T-helper 1 cell treated with Interleukin-12 subunit alpha and Interleukin-12 subunit beta and Interleukin-4 antibody, amounts not matched to agents 30 ng/mL and 1 ng/mL, for 36 hours (primary cell): Measurements from ENCODE around the gene PDE4A. TPM values are rescaled to one million over a fixed set of nuclear protein-coding genes. Genes with fewer than 3 reads are reported as not detected.

ENCODE experiments used
- intact Hi-C: fragments of 100-400 bp; cut with micrococcal nuclease; formaldehyde crosslinking; loops from one replicate; pipeline ENCODE4 v1.15.1; 2024
- total RNA-seq: library from RNA; stranded (reverse); gene quantifications from 2 replicates; pipeline ENCODE4 v1.2.3, GENCODE V29; 2022

The PDE4A gene
- total RNA-seq, 1 donor from 2014 or later: 61.9 TPM

- intact Hi-C loops: loop anchor here (1.0 to 5.0 kb wide), 6 partner anchors 23 to 368 kb away; partner anchors contain the start of genes CARM1, ILF3, KRI1 and PDE4A
Measured at GRCh38 chr19:10502524-10503001, 82.2 kb downstream of the PDE4A start.

- intact Hi-C loops: loop anchor here (2.0 to 5.0 kb wide), 3 partner anchors 81 to 368 kb away; partner anchors contain the start of genes CARM1, PDE4A and TMED1
Measured at GRCh38 chr19:10503002-10503789, 82.9 kb downstream of the PDE4A start, which contains the start of gene KEAP1. KEAP1 (minus strand) TSS chr19:10503356; CDS start chr19:10500033, 3,323 bp downstream.

GRCh38 chr19:10505583-10506229 lies 85.4 kb downstream of the PDE4A start:
- intact Hi-C loops: loop anchor here (1.0 to 2.0 kb wide), 5 partner anchors 38 to 194 kb away; partner anchors contain the start of genes ATG4D and CDC37

- intact Hi-C loops: no loop called here
Measured at GRCh38 chr19:10508036-10508435, 87.7 kb downstream of the PDE4A start.

GRCh38 chr19:10508707-10509106 lies 88.4 kb downstream of the PDE4A start:
- intact Hi-C loops: no loop called here

GRCh38 chr19:10510301-10510802 lies 90.0 kb downstream of the PDE4A start:
- intact Hi-C loops: no loop called here

GRCh38 chr19:10513223-10513622 lies 92.9 kb downstream of the PDE4A start:
- intact Hi-C loops: loop anchor here (2.0 kb wide), 1 partner anchor 222 kb away; no protein-coding TSS in a partner anchor

- intact Hi-C loops: no loop called here
Measured at GRCh38 chr19:10514211-10515145, 94.1 kb downstream of the PDE4A start.

GRCh38 chr19:10516064-10516385 lies 95.7 kb downstream of the PDE4A start:
- intact Hi-C loops: no loop called here

- intact Hi-C loops: no loop called here
Measured at GRCh38 chr19:10516671-10517286, 96.4 kb downstream of the PDE4A start.

GRCh38 chr19:10517361-10517759 lies 97.0 kb downstream of the PDE4A start, which contains the start of gene S1PR5:
S1PR5 (minus strand) TSS chr19:10517447; CDS start chr19:10515011, 2,436 bp downstream.
- intact Hi-C loops: no loop called here

GRCh38 chr19:10517760-10518443 lies 97.6 kb downstream of the PDE4A start:
- intact Hi-C loops: no loop called here

GRCh38 chr19:10518444-10519361 lies 98.4 kb downstream of the PDE4A start:
- intact Hi-C loops: no loop called here

Other genes starting within 250 kb of the PDE4A start
- 354 and 359 TPM in 2 replicates for gene DNMT1, start 225.6 kb upstream of the PDE4A start, total RNA-seq
- 8.3 and 8.8 TPM in 2 replicates for gene S1PR2, start 189.2 kb upstream of the PDE4A start, total RNA-seq
- 76.8 and 81.8 TPM in 2 replicates for gene MRPL4, start 168.3 kb upstream of the PDE4A start, total RNA-seq
- gene ICAM1, start 149.4 kb upstream of the PDE4A start, total RNA-seq: 68.3 and 72.7 TPM in 2 replicates
- 1.2 and 1.3 TPM in 2 replicates for gene ICAM4, start 133.6 kb upstream of the PDE4A start, total RNA-seq
- 0.10 and 0.37 TPM in 2 replicates for gene ICAM5, start 130.6 kb upstream of the PDE4A start, total RNA-seq
- gene ZGLP1, start 110.7 kb upstream of the PDE4A start, total RNA-seq: 2.1 and 3.1 TPM in 2 replicates
- 8.6 and 8.8 TPM in 2 replicates for gene FDX2, start 104.5 kb upstream of the PDE4A start, total RNA-seq
- 69.1 and 76.7 TPM in 2 replicates for gene RAVER1, start 87.0 kb upstream of the PDE4A start, total RNA-seq
- 190 and 195 TPM in 2 replicates for gene ICAM3, start 80.9 kb upstream of the PDE4A start, total RNA-seq
- gene TYK2, start 40.0 kb upstream of the PDE4A start, total RNA-seq: 321 and 336 TPM in 2 replicates
- gene CDC37, start 17.0 kb upstream of the PDE4A start, total RNA-seq: 253 and 263 TPM in 2 replicates
- gene KEAP1, start 82.8 kb downstream of the PDE4A start, total RNA-seq: 91.4 and 97.7 TPM in 2 replicates
- gene S1PR5, start 96.9 kb downstream of the PDE4A start, total RNA-seq: not detected in 2 replicates
- 46.4 and 47.2 TPM in 2 replicates for gene ATG4D, start 123.4 kb downstream of the PDE4A start, total RNA-seq
- 64.8 and 65.0 TPM in 2 replicates for gene KRI1, start 145.5 kb downstream of the PDE4A start, total RNA-seq
- 60.5 and 60.8 TPM in 2 replicates for gene CDKN2D, start 148.4 kb downstream of the PDE4A start, total RNA-seq
- gene AP1M2, start 166.8 kb downstream of the PDE4A start, total RNA-seq: not detected in 2 replicates
- 151 and 162 TPM in 2 replicates for gene SLC44A2, start 205.0 kb downstream of the PDE4A start, total RNA-seq
- 387 and 396 TPM in 2 replicates for gene ILF3, start 233.8 kb downstream of the PDE4A start, total RNA-seq